ENCODE data around the gene WDR4.
"Not testable (repeated sequence)": the region's sequence is repeated elsewhere in the genome, so short reads cannot be mapped to it uniquely, and the experiment has no call there.

Gene WDR4

DNA sequence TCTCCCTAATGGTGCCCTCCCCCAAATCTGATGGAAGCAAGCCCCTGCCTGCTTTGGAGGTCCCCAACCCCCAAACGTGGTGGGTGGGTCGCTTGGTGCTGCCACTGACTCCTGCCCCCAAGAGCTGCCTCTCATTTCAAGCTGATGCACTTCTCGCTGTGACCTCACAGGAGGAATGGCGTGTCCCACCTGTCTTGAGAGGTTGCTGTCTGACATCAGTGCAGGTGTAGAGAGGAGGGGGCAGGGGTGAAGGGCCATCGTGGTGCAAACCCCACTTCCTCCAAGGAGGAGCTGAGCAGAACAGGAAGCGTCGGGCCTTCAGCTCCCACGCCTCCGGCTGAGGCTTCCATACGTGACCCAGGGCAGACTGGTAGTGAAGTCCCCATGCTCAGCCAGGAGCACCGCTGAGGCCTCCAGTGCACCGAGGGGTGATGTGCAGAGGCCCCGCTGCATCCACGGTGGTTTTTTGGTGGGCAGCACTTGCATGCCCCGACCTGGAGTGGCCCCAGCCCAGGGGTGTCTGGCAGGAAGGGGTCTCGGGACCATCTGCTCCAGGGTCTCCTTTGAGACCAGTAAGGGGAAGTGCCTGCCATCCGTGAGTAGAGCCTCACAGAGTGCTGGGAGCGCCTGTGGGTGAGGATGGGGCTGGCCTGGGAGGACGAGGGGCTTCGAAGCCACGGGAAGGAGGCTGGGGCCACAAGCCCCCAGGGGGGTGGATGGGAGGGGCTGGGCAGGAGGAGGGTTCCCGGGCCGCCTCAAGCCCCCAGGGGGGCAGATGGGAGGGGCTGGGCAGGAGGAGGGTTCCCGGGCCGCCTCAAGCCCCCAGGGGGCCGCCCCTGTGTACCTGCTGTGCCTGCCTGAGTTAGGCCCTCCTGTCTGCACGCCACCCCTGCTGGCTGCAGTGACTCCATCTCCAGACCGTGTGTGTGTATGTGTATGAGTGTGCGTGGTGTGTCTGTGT, 39.8 kb downstream of the WDR4 start:
- peak; percentile 3 for DNase-seq (ENCODE audit: low spot score)

DNA sequence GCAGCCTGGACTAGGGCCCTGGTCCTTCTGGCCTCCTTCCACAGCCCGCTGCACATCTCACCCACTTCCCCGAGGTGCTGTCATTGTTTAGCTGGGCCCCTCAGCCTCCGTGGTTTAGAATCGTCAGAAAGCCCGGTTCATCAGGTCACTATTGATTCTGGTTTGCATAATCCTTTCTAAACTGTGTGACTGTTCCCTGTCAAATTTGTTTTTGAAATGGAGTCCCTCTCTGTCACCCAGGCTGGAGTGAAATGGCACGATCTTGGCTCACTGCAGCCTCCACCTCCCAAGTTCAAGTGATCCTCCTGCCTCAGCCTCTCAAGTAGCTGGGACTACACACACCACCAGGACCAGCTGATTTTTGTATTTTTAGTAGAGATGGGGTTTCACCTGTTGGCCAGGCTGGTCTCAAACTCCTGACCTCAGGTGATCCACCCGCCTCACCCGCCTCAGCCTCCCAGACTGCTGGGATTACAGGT, 41.1 kb downstream of the WDR4 start:
- peak; percentile 3 for DNase-seq (ENCODE audit: low spot score)

DNA sequence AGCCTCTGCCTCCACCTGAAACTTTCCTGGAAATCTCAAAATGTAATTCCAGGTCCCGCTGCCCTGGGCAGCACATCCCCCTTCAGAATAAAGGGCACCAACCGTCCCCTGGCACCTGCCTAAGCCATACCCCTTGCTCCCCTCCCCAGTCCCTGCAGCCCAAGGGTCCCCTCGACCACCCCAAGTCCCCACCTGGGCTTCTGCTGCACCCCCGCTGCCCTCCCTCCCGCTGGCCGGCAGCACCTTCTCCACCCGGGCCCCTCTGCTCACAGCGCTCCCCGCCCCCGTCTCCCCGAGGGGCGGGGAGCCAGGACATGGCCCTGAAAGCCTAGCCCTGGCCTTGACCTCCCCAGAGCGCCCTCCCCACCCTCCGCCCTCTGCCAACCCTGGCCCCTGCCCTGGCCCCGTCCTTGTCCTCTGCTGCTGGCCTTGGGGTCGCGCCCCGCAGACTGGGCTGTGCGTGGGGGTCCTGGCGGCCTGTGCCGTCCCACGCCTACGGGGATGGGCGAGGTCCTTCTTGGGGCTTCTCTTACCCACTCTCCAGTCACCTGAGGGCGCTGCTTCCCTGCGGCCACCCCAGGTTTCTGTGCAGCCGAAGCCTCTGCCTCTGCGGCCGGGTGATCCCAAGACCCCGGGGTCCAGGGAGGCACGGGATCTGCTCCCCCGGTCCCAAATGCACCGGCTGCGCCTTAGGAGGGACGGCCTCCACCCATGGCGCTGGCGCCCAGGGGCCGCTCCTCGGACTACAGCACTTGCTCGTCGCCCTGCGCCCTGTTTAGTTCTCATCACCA, 41.7 kb downstream of the WDR4 start:
- no peak for DNase-seq (ENCODE audit: low spot score)

DNA sequence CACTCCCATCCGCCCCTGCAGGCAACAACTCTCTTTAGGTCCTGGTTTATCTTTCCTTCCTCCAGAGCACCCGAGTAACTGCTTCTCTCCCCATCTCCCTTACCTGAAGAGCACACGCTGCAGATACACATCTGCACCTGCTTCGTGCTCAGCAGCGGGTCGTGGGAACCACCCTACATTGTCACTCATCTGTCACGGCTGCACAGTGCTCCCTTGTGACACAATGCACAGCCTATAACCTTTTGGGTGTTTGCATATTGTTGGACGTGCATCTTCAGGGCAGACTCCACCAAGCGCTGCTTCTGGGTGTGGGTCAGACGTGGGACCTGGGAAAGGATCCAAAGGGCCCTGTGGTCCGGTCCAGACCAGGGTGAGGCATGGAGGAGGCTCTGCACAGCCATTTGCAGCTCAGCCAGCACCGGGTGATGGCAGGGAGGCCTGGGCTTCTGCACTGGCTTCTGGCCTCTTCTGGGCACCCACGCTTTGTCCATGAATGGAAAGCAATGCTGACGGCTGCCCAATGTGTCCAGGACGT, 42.5 kb downstream of the WDR4 start:
- DNase-seq (ENCODE audit: low spot score) = no peak

DNA sequence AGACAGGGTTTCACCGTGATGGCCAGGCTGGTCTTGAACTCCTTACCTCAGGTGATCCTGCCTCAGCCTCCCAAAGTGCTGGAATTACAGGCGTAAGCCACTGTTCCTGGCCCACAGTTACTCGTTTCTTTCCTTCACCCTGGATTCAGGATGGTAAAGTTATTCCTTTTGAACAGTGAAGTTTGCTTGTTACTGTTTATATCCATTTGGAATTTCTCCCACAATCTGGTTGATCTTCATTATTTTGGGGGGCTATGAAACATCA, 43.0 kb downstream of the WDR4 start:
- DNase-seq (ENCODE audit: low spot score) = no peak

DNA sequence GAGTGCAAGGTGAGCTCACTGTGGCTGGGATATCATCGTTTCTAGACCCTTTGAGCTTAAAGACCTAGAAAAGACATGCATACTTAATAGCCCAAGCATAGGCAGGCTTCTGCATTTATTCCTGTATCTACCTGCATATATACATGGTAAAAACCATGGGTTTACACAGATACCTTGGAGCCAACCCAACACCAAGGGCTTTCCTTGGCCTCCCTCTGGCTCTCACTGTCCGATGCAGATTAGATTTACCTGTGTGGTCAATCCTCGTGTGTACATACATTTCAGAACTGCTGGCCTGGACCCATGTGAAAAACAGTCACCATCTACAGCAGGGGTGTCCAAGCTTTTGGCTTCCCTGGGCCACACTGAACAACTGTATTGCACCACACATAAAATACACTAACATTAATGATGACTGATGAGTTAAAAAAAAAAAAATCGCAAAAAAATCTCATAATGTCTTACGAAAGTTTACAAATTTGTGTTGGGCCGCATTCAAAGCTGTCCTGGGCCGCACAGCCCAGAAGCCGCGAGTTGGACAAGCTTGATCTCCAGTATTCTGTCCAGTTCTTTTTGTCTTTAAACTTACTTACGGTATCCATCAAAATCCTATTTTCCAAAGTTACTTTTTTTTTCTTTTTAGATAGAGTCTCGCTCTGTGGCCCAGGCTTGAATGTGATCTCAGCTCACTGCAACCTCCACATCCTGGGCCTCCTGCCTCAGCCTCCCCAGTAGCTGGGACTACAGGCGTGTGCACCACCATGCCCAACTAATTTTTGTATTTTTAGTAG, 43.5 kb downstream of the WDR4 start:
- DNase-seq (ENCODE audit: low spot score) = no peak

DNA sequence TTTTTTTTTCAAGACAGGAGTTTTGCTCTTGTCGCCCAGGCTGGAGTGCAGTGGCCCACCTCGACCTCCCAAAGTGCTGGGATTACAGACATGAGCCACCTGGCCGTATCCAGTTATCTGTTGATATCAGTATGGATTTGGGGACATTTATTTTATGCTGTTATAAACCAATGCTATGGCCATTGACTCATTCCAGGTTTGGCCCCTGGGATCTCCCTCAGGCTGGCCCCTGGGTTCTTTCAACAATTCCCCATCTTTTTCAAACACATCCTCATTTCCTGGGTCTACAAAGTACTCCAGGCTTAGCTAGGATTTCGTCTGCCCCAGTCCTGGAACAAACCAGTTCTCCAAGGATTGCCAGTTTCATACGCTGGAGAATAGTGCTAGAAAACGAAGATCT, 44.1 kb downstream of the WDR4 start:
- no peak for DNase-seq (ENCODE audit: low spot score)

DNA sequence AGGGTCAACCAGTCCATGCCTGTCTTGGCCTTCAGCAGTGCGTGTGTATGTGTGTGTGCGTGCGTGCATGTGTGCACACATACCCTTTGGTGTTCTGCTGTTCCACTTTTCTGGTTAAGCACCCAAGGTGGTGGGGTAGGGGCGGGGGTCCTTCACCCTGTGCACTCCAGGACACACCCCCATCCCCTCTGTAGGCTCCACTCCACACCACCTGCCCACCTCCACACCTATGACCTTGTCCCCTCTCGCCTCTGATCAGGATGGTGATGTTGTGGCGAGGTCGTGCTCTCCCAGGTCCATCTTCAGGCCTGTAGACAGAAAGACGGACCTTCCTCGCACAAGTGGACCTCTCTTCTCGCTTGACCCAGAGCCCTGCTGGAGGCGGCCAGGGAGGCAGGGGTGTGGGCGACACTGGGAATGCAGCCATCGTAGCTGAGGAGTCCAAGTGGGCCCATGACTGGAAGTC, 44.6 kb downstream of the WDR4 start:
- DNase-seq (ENCODE audit: low spot score) = no peak

DNA sequence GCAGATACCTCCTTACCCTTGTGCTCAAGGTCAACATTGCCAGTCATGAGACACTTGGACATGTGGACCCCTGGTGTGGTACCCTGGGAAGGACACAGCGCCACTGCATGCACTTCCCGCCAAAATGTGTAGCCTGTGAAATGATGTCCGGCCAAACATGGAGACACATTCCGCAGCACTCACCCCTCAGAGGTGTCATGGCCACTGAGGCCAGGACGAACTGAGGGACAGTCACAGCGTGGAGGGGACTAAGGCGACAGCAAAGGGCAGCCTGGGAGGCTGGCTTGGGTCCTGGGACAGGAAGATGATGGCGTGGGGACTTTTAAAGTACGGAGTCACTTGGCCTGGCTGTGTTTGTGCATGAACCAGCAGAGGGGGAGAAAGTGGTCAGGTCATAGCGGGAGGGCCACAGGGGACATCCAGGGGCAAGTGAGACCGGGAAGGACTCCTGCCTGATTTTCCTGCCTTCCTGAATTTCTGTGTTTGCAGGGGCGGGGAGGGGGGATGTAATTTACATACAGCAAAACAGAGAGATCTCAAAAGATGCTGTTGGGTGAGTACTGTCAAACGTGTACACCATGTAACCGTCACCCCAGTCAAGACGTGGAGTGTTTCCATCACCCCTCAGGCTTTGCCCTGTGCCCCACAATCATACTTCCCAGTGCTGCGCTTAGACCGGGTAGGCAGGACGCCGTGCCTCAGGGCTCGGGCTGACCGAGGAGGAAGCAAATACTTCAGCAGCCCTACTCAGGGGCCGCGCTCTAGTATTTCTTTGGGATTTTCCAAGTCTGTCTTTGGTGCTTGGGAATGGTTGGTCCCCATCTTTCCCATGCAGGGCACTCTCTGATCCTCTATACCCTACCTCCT, 45.2 kb downstream of the WDR4 start:
- no peak for DNase-seq (ENCODE audit: low spot score)

DNA sequence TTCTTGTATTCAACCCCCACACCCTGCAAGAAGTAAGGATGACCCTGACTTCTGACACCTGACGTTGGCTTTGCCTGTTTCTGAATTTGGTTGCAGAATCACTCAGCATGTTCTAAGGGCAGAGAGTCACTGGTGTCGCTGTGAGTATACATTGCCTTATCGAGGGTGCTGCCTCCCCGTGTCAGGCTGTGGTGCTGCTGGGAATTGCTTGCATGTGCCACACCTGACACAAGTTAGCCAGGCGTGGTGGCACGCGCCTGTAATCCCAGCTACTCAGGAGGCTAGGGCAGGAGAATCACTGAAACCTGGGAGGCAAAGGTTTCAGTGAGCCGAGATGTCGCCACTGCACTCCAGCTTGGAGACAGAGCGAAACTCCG, 45.9 kb downstream of the WDR4 start:
- no peak for DNase-seq (ENCODE audit: low spot score)

DNA sequence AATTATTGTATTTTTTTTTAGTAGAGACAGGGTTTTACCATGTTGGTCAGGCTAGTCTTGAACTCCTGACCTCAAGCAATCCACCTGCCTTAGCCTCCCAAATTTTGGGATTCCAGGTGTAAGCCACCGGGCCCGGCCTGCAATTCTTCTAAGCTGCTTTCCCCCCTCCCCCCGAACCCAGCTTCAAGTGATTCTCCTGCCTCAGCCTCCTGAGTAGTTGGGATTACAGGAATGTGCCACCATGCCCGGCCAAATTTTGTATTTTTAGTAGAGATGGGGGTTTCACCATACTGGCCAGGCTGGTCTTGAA, 47.1 kb downstream of the WDR4 start:
- DNase-seq (ENCODE audit: low spot score) = not testable (repeated sequence)

DNA sequence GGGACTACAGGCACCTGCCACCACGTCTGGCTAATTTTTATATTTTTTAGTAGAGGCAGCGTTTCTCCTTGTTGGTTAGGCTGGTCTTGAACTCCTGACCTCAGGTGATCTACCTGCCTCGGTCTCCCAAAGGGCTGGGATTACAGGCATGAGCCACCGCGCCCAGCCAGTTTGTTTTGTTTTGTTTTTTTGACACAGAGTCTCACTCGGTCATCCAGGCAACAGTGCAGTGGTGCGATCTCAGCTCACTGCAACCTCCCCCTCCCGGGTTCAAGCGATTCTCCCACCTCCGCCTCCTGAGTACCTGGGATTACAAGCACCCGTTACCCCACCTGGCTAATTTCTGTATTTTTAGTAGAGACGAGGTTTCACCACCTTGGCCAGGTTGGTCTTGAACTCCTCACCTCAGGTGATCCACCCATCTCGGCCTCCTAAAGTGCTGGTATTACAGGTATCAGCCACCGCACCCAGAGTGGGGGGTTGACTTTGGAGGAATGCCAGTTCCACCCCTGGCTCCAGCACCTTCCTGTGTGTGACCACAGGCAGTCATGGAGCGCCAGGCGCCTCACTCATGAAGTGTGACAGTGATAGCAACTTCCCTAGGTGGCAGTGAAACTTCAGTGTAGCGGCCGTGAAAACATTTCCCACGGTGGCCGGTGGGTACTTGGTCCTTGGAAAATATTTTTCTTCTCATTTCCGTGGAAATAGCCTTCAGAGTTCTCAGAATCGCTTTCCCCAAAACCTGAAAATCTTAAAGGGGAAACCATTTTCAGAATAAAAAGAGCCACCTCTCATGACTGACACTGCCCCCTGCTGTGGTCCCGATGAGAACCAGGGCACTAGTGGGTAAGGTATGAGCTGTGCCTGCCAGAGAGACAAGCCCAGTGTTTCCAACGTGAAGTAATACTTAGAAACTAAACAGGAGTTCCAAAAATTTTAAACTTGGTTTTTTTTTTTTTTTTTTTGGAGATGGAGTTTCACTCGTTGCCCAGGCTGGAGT, 48.6 kb downstream of the WDR4 start:
- DNase-seq (ENCODE audit: low spot score) = no peak

DNA sequence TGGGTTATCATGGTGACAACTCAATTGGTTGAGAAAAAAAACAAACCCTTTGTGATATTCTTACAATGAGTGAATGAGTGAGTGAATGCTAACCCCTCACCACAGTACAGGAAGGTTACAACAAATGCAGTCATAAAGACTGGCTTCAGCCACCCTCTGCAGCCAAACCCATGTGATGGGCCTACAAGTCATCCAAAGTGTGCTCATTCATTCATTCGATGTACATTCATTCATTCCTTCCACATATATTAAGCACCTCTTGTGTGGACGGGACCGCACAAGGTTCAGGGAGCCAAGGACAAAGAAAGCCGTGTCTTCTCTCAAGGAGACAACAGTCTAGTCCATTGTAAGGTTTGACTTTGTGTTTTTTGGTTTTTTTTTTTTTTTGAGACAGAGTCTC, 49.4 kb downstream of the WDR4 start:
- DNase-seq (ENCODE audit: low spot score) = no peak

DNA sequence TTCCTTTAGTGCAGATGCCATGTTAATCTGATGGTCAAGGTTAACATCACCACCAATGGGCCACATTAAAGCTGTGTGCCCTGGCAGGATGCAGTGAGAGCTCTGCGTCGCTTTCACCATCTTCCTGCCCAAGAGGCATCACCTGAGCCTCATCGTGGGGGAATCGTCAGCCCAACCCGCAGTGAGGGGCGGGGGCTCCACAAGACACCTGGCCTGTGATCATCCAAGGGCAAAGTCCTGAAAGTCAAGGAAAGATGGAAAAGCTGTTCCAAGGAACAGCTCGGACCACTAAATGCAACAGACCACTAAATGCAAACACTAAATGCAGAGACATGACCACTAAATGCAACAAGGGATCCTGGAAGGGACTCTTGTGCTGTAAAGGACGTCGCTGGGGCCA, 49.9 kb downstream of the WDR4 start:
- no peak for DNase-seq (ENCODE audit: low spot score)

DNA sequence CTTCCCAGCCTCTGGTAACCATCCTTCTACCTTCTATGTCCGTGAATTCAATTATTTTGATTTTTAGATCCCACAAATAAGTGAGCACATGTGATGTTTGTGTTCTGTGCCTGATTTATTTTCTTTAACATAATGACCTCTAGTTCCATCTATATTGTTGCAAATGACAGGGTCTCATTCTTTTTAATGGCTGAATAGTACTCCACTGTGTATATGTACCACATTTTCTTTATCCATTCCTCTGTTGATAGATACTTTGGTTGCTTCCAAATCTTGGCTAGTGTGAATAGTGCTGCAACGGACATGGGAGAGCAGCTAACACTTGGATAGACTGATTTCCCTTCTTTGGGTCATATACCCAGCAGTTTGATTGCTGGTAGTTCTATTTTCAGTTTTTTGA, 51.8 kb downstream of the WDR4 start:
- DNase-seq (ENCODE audit: low spot score) = no peak

DNA sequence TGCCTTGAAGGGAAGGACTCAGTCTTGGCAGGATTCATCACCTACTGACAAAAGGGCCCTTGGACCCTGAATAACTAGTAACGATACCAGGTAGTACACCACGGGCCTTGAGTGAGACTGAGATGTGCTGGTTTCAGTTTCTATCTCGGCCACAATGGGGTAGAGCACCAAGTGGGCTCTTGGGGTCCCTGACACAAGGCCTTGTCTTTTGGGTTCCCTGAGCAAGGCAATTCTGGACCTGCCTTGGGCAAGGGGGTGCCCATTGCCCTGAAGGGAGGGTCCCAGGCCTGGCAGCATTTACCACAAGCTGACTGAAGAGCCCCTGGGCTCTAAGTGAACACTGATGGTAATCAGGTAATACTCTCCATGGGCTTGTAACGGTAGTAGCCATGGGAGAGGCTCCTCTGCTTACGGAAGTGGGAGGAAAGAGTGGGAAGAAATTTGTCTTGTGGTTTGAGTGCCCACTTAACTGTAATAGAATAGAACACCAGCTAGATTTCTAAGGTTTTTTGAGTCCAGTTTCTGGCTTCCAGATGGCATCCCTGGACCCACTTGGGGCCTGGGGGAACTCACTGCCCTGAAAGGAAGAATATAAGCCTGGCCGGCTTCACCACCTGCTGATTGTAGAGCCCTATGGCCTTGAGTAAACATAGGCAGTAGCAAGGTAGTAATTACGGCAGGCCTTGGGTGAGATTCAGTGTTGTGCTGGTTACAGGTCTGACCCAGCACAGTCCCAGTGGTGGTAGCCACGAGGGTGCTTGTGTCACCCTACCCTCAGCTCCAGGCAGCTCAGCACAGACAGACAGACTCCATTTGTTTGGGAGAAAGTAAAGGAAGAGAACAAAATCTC, 58.5 kb downstream of the WDR4 start:
- no peak for DNase-seq (ENCODE audit: low spot score)

DNA sequence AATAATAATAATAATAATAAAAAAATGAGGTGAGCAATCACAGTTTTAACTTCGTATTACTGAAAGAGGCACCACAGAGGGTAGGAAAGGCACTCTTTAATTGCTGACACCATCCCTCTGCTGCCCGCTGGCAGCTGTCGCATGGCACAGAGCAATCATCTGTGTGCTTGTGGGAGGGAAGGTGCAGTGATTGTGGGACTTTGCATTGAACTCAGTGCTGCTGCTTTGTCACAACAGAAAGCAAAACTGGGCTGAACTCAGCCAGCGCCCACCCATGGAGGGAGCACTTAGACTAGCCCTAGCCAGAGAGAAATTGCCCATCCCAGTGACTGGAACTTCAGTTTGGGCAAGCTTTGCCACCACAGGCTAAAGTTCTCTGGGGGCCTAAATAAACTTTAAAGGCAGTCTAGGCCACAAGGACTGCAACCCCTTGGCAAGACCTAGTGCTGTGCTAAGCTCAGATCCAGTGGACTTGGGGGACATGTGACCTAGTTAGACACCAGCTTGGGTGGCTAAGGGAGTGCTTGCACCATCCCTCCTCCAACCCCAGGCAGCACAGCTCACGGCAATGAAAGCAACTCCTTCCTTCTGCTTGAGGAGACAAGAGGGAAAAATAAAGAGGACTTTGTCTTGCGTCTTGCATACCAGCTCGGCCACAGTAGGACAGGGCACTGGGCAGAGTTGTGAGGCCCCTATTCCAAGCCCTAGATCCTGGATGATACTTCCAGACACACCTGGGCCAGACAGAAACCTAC, 59.3 kb downstream of the WDR4 start:
- no peak for DNase-seq (ENCODE audit: low spot score)

DNA sequence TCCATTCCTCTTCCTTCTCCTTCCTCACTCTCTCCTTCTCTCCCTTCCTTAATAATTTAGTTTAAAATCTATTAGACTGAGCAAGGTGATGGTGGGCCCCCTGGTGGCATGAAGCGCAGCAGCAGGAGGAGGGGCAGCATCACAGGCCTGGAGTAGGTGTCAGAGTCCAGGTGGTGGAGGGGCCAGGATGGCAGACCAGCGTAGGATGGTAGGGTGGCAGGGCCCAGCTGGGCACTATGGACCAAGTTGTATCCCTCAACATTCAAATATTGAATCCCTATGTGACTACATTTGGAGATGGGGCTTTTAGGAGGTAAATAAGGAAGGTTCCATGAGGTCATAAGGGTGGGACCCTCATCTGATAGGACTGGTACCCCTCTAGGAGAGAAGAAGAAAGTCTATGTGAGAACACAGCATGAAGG, 61.0 kb downstream of the WDR4 start:
- DNase-seq (ENCODE audit: low spot score) = no peak
